Measurements from ENCODE around the gene ETNPPL.

The ETNPPL gene

DNA sequence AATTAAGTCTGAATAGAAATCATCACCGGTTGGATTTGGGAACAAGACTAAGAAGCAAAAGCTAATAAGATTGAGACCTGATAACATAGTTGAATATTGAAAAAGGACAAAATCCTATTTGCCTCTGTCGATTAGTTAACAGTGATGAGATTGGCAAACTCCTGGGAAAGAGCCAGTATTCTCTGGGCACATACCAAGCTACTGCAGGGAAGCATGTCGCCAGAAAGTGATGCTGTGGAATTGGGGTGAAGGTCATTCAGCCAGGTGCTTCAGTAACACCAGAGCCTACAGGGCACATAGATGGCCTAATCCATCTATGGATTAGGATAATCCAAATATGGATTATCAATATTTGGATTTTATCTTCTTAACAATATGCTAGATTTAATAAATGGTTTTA, 68.4 kb downstream of the ETNPPL start:
- no peak for DNase-seq

DNA sequence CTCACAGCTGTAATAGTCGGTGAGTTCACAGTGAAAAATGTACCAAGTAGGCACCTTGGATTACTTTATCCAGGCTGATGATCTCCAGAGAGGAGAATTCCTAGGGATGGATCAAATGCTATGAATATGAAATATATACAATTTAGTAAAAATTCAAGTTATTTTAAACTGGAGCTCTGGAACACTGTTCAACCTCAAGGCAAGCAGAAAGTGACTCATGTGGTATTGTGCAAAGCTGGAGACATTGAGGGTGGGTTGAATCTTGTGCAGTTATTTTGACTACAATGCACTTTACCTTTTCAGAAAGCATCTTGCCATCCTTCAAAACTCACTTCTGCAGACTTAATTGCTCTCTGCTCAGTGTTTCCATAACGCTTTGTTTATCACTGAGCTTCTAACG, 69.0 kb downstream of the ETNPPL start:
- no peak for DNase-seq

DNA sequence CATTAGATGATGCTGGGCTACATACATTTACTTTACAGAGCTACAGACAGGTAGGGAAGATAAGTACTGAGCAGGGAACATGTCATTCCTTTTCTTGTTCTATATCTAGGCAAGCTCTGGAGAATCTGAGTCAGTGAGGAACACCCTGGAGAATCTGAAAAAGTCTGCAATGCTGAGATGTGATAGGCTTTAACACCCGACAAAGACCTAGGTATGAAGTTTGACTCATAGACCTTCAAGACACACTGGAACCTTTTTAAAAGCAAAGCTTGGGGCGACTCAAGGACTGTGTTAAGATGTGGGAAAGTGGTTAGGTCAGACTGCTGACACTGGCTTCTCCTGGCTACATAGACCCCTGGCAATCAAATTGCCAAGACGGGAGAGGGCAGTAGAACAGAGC, 69.6 kb downstream of the ETNPPL start:
- no peak for DNase-seq
